SH-SY5Y (cell line): Measurements from ENCODE around the gene WNT7A.

Experiments
- GATA2 ChIP-seq: IDR thresholded peaks from 2 replicates; pipeline ENCODE4 v1.6.1; 2011; ENCODE audit warnings: mild to moderate bottlenecking, low read depth, low read length
- GATA3 ChIP-seq: IDR thresholded peaks from 2 replicates; pipeline ENCODE4 v1.6.1; 2011; ENCODE audit warnings: low read depth, mild to moderate bottlenecking, low read length, moderate library complexity

DNA sequence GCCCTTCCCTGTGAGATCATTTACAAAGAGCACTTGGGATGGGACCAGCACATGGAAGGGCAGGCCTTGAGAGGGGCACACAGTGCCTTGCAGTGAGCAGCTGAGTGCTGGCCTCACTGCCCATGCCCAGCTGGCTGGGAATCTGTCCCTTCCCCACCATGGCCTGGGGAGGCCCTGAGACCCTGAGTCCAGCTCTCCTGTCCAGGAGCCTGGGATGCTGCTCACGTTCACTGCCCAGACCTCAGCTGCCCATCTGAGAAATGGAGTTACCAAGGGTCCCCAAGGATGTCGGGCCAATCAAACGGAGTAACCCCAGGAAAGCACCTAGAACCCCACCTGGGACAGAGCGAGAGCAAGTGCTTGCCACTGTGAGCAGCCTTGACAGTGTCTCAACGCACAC is 35.6 kb downstream of the WNT7A start:
- TF ChIP-seq GATA3 (no peak), GATA2 (no peak)
